Measurements from ENCODE around the gene TCF7L2. TPM values are rescaled to one million over a fixed set of nuclear protein-coding genes. Genes with fewer than 3 reads are reported as not detected.

TCF7L2 gene
- polyA plus RNA-seq, 1 donor from 2014 or later = 1.7 TPM

- no peak overlapping the region for H3K4me2 ChIP-seq (ENCODE audit: low read length)
- H3K9me2 ChIP-seq (ENCODE audit: insufficient read depth, low read length) = no peaks in the 10 kb centered on the region
- no peaks in the 10 kb centered on the region for H3F3A ChIP-seq (ENCODE audit: insufficient read depth, low read length, poor library complexity, severe bottlenecking)
- H4K20me1 ChIP-seq (ENCODE audit: insufficient read depth) = no peaks in the 10 kb centered on the region
- no peak overlapping the region for H2AFZ ChIP-seq (ENCODE audit: low read depth, low read length)
- H3K9ac ChIP-seq (ENCODE audit: low read length) = no peak overlapping the region
- no peak overlapping the region for H3K4me3 ChIP-seq (ENCODE audit: low read length)
- no peak overlapping the region for H3K27ac ChIP-seq (ENCODE audit: low read length)
- H3K79me2 ChIP-seq (replicated peaks; ENCODE audit: insufficient read depth, low read length) = peaks cover 11% of the 10 kb centered on the region
- no peaks in the 10 kb centered on the region for H3K36me3 ChIP-seq (ENCODE audit: insufficient read depth, low read length)
- H3K9me3 ChIP-seq (ENCODE audit: low read length) = no peaks in the 10 kb centered on the region
- H3K27me3 ChIP-seq (ENCODE audit: insufficient read depth, low read depth, low read length) = peaks cover 7% of the 10 kb centered on the region
- TF ChIP-seq RAD21 (conservative IDR thresholded peaks at IDR 0.05) (no peak), POLR2AphosphoS5 (IDR thresholded peaks at IDR 0.05) (no peak), EP300 (conservative IDR thresholded peaks at IDR 0.05; ENCODE audit: poor library complexity, severe bottlenecking) (no peak), MXI1 (conservative IDR thresholded peaks at IDR 0.05; ENCODE audit: poor library complexity, severe bottlenecking) (no peak), EZH2 (IDR thresholded peaks at IDR 0.05; ENCODE audit: borderline replicate concordance, insufficient read depth, low read length, poor library complexity, severe bottlenecking) (no peak), TAF1 (IDR thresholded peaks at IDR 0.05; ENCODE audit: low read depth) (no peak), REST (IDR thresholded peaks at IDR 0.05; ENCODE audit: borderline replicate concordance) (no peak)
Measured at GRCh38 chr10:113133497-113134115, 183.6 kb downstream of the TCF7L2 start.

GRCh38 chr10:113135025-113135424 is 185.0 kb downstream of the TCF7L2 start:
- H3K27ac ChIP-seq (ENCODE audit: low read length) = no peak overlapping the region
- H3K79me2 ChIP-seq (replicated peaks; ENCODE audit: insufficient read depth, low read length) = peaks cover 11% of the 10 kb centered on the region
- no peak overlapping the region for H2AFZ ChIP-seq (ENCODE audit: low read depth, low read length)
- H4K20me1 ChIP-seq (ENCODE audit: insufficient read depth) = no peaks in the 10 kb centered on the region
- no peak overlapping the region for H3K9ac ChIP-seq (ENCODE audit: low read length)
- H3K4me2 ChIP-seq (ENCODE audit: low read length) = no peak overlapping the region
- H3K27me3 ChIP-seq (ENCODE audit: insufficient read depth, low read depth, low read length) = no peaks in the 10 kb centered on the region
- H3K4me3 ChIP-seq (ENCODE audit: low read length) = no peak overlapping the region
- H3K36me3 ChIP-seq (ENCODE audit: insufficient read depth, low read length) = no peaks in the 10 kb centered on the region
- H3K9me2 ChIP-seq (ENCODE audit: insufficient read depth, low read length) = no peaks in the 10 kb centered on the region
- TF ChIP-seq REST (IDR thresholded peaks at IDR 0.05; ENCODE audit: borderline replicate concordance) (no peak), MXI1 (conservative IDR thresholded peaks at IDR 0.05; ENCODE audit: poor library complexity, severe bottlenecking) (no peak)
- no peaks in the 10 kb centered on the region for H3K9me3 ChIP-seq (ENCODE audit: low read length)
- no peaks in the 10 kb centered on the region for H3F3A ChIP-seq (ENCODE audit: insufficient read depth, low read length, poor library complexity, severe bottlenecking)
